ENCODE measurements around the gene MRPL38. TPM values are rescaled to one million over a fixed set of nuclear protein-coding genes. Genes with fewer than 3 reads are reported as not detected.
"Not testable (repeated sequence)": the region's sequence is repeated elsewhere in the genome, so short reads cannot be mapped to it uniquely, and the experiment has no call there.

MRPL38 gene
- total and polyA plus RNA-seq, 2 of the 8 experiments (the other 6 are each of a cell fraction or from before 2014, with no cell fraction given) = 78.4 to 125 TPM

DNA sequence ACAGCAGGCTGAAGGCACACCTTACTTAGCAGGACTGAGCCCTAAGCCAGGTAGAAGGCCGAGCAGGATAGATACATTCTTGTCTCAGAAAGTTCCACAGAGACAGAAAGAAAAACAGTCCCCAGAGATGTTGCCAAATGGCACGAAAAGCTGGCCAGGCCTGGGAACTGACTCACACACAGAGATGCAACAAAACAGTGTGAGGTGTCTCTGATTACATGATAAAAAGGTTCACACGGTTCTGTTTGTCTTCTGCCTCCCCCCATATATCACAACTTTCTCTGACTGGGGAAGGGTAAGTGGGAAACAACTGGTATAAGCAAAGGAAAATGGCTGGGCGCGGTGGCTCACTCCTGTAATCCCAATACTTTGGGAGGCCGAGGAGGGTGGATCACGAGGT, 51.3 kb downstream of the MRPL38 start (continued):
- no peak for TF ChIP-seq EZH2 (IDR thresholded peaks at IDR 0.05; ENCODE audit: low read depth, low read length, severe bottlenecking)
- TF ChIP-seq RAD21 (IDR thresholded peaks at IDR 0.05 in 1 of 2, conservative IDR thresholded peaks at IDR 0.05 in 1 of 2; ENCODE audit: low read depth in 2 of 2, low read length in 2 of 2) = no peak
- TF ChIP-seq EGR1 (IDR thresholded peaks at IDR 0.05; ENCODE audit: borderline replicate concordance, low read depth, low read length) = no peak
- no peak for TF ChIP-seq BACH1 (IDR thresholded peaks at IDR 0.05; ENCODE audit: low read length)
- no peak for TF ChIP-seq CBX8 (IDR thresholded peaks at IDR 0.05; ENCODE audit: borderline replicate concordance, low read depth, low read length)
- no peak for TF ChIP-seq RXRA (IDR thresholded peaks at IDR 0.05; ENCODE audit: insufficient read depth, low read depth, low read length)
- no peak for TF ChIP-seq YY1 (IDR thresholded peaks at IDR 0.05; ENCODE audit: low read depth, low read length)
- no peak for TF ChIP-seq NRF1 (IDR thresholded peaks at IDR 0.05; ENCODE audit: low read depth, low read length)
- TF ChIP-seq NANOG (IDR thresholded peaks at IDR 0.05; ENCODE audit: insufficient read depth, low read depth, low read length, poor library complexity, severe bottlenecking) = no peak

DNA sequence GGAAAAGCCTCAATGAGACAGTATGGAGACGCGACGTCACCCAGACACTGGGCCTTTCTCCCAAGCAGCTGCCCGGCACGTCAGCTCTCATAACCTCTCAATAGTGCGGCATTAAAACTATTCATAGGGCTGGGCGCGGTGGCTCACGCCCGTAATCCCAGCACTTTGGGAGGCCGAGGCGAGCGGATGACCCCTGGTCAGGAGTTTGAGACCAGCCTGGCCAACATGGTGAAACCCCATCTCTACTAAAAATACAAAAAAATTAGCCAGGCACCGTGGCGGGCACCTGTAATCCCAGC, 53.0 kb downstream of the MRPL38 start:
- not testable (repeated sequence) for H2AFZ ChIP-seq (ENCODE audit: low read length); H2AK5ac ChIP-seq (ENCODE audit: low read depth, low read length); H3K79me2 ChIP-seq (ENCODE audit: control insufficient read depth in 1 of 2, insufficient read depth in 2 of 2, low read length in 2 of 2); DNase-seq (ENCODE audit: low read depth in 1 of 2, low spot score in 2 of 2); H2BK120ac ChIP-seq (replicated peaks; ENCODE audit: low read depth, low read length); H3K23me2 ChIP-seq (ENCODE audit: low read depth, low read length); H4K91ac ChIP-seq (replicated peaks; ENCODE audit: insufficient read length, low read length); H3K4me3 ChIP-seq (ENCODE audit: extremely low read depth in 1 of 4, insufficient read depth in 2 of 4, low read depth in 3 of 4, low read length in 4 of 4); H2BK15ac ChIP-seq (ENCODE audit: low read length); H4K20me1 ChIP-seq (replicated peaks in 1 of 2; ENCODE audit: control insufficient read depth in 1 of 2, insufficient read depth in 2 of 2, low read length in 2 of 2); H3K56ac ChIP-seq (replicated peaks; ENCODE audit: insufficient read length, low read depth, low read length); H3K14ac ChIP-seq (ENCODE audit: insufficient read length); H3K4ac ChIP-seq (replicated peaks; ENCODE audit: insufficient read length, low read depth, low read length); H3K23ac ChIP-seq (ENCODE audit: insufficient read length); H2BK12ac ChIP-seq (ENCODE audit: low read depth, low read length); H2BK5ac ChIP-seq (ENCODE audit: low read depth, low read length); H2BK20ac ChIP-seq (ENCODE audit: low read length); H3K18ac ChIP-seq (ENCODE audit: extremely low read depth, low read length); H3K27ac ChIP-seq (ENCODE audit: low read depth, low read length); H4K5ac ChIP-seq (ENCODE audit: insufficient read length, low read depth, low read length); H3K4me2 ChIP-seq (ENCODE audit: insufficient read depth in 1 of 2, low read depth in 2 of 2, low read length in 2 of 2); H3K4me1 ChIP-seq (replicated peaks in 1 of 4; ENCODE audit: control insufficient read depth in 3 of 4, insufficient read depth in 4 of 4, low read length in 3 of 4); H4K8ac ChIP-seq (ENCODE audit: extremely low read depth, insufficient read depth, low read length); FAIRE-seq; H3K9me3 ChIP-seq (ENCODE audit: insufficient read depth in 2 of 2, low read depth in 1 of 2, low read length in 1 of 2); H3K9ac ChIP-seq (replicated peaks in 1 of 4; ENCODE audit: extremely low read depth in 1 of 4, low read depth in 3 of 4, low read length in 3 of 4); H3K27me3 ChIP-seq (replicated peaks in 1 of 4; ENCODE audit: control insufficient read depth in 3 of 4, extremely low read depth in 1 of 4, insufficient read depth in 3 of 4, low read length in 3 of 4); H3K79me1 ChIP-seq (ENCODE audit: low read depth, low read length)
- ChIA-PET POLR2A (ENCODE audit: partially characterized antibody) (interaction anchor here (0.7 to 2.3 kb wide), 2 partner anchors 47 to 72 kb away, joined by 4 to 7 read pairs; no protein-coding TSS in a partner anchor), CTCF (ENCODE audit: partially characterized antibody) (interaction anchor here (1.6 to 27.2 kb wide), 3 partner anchors 7 to 26 kb away, joined by 3 to 563 read pairs (median 162); partner anchors contain the start of genes TRIM47 and WBP2)
- 95% methylated on average over 15 of the region's 15 CpGs; no CpG with 5 or more reads in 1 of the 2 experiments for WGBS, 2 experiments (ENCODE audit: extremely low coverage in 1 of 2, insufficient coverage in 1 of 2, insufficient read length in 1 of 2, insufficient replicate concordance in 2 of 2, low coverage in 1 of 2, low lambda C conversion rate in 2 of 2, missing lambda C conversion rate in 1 of 2)
- H3K36me3 ChIP-seq (ENCODE audit: control insufficient read depth in 2 of 4, insufficient read depth in 4 of 4, low read length in 3 of 4) = peaks cover 7 to 35% (median 25%) of the 10 kb centered on the region in 4 experiments
